ENCODE data around the gene MND1.
"Not testable (repeated sequence)": the region's sequence is repeated elsewhere in the genome, so short reads cannot be mapped to it uniquely, and the experiment has no call there.

The MND1 gene

DNA sequence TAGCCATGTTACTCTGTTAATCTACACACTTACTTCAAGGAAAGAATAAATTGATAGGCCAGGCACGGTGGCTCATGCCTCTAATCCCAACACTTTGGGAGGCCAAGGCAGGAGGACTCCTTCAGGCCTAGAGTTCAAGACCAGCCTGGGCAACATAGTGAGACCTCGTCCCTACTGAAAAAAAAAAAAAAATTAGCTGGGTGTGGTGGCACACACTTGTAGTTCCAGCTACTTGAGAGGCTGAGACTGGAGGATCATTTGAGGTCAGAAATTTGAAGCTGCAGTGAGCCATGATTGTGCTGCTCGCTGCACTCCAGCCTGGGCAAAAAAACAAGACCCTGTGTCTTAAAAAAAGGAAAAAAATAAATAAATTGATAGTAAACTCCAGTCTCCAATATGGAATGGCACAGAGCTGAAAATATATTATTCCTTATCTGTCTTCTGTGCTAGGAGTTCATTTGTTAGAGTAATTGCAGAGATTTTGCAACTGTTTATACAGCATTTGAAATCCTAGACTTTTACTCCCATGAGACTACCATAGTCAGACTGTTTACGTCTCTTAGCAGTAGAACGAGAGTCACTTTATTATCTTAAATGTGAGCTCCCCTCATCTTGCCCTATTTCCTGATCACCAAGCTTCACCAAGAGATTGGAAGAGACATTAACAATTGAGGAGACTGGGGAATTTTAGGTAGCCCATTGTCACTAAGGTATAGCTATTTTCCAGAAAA is 102.9 kb downstream of the MND1 start:
- no peak for DNase-seq

DNA sequence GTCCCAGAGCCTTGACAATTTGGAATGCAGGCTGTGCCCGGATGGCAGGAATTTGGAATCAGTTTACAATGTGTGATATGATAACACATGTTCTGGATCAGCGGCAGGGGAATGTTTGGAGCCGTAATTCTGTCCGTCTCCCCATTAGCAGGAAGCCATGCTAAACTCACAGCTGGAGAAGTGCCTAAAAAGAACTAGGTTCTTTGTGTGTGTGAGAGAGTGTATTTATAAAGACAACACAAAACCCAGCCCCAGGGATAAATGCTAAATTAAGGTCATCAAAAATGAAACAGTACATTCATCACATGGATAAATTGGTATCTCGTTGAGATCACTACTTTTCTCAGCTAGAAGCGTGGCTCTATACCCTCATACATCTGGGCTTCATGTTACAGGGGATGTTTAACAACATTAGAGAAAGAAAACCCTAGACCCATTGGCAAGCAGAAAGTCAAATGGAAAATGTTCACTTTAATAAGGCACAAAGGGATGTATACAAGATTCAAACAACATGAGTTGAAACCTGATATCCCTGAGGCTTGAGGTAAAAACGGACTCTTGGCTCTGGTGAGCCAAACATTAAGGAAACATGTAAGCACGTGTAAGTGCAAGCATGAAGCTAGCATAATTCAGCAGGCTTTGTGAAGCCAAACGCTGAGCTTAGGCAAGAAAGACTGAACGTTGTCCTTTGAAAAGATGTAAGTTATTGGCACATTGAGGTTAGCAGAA is 103.7 kb downstream of the MND1 start:
- no peak for DNase-seq

DNA sequence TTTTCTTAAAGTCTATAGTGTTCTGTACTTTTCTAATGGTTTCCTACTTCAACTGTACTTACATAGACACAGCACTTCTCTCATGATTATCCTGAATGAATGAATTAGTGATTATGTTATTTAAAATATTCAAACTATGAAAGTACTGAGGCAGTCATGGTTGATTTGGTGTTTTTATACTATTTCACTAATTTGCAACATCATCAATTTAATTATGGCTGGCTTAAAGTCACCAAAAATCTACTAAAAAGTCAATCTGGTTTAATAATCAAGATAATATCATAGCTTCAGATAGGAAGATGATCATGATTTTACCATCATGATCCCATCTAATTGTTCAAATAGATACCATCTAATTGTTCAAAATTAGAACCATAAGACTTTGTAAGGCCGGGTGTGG is 104.8 kb downstream of the MND1 start:
- DNase-seq: no peak

DNA sequence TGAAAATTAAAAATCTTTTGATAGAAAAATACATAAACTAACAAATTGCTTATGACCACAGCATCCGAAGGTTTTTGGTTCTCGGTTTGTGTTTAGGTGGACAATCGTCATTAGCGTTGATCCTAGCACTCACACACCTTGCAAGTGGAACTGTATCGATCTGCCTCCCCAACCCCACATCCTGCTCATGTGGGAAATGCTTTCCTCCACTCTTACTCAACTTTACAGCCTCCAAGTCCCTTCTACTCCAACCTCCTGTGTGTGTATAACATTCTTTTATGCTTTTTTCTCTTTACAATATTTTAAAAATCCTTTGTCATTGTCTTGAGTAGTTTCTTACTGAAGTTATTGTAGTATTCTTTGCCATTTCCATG is 106.0 kb downstream of the MND1 start:
- DNase-seq: no peak

DNA sequence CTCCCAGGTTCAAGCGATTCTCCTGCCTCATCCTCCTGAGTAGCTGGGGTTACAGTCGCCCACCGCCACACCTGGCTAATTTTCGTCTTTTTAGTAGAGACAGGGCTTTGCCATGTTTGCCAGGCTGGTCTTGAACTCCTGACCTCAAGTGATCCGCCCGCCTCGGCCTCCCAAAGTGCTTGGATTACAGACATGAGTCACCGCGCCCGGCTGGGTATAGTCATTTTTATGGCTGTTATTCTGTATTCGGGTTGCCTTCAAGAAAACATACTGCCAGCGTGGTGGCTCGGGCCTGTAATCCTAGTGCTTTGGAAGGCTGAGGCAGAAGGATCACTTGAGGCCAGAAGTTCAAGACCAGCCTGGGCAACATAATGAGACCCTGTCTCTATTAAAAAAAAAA is 106.7 kb downstream of the MND1 start:
- DNase-seq: not testable (repeated sequence)

DNA sequence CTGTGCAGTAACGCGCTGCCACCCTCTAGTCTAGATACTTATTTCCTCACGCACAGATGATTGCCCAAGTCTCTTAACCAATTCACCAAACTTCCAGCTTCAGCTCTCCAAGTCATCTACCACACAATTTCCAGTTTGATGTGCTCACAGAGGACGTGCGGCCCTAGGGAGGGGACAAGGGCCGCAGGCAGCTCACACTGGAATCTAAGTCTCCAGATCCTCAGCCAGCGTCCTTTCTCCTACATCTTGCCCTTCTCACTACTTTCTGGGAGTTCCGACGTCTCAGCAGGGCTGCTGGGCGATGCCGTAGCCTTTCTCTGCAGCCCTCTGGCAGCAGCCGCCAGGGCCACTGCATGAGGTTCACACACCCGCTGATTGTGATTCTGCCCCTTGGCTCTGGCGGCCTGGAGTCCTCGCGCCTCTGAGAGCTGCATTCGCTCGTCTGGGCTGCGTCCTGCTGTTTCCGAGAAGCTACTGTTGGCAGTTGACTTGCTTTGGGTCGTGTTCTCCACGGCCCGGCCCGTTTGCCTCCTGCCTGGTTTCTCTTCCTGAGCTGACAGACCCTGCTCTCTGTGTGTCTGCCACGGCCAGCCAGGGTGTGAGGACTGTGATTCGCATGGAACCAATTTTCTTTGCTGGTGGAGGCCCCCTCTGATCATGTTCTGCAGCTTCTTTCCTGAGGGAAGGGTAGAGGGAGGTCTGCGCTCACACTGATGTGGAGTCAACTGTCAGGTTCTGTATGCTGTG is 107.6 kb downstream of the MND1 start:
- no peak for DNase-seq

DNA sequence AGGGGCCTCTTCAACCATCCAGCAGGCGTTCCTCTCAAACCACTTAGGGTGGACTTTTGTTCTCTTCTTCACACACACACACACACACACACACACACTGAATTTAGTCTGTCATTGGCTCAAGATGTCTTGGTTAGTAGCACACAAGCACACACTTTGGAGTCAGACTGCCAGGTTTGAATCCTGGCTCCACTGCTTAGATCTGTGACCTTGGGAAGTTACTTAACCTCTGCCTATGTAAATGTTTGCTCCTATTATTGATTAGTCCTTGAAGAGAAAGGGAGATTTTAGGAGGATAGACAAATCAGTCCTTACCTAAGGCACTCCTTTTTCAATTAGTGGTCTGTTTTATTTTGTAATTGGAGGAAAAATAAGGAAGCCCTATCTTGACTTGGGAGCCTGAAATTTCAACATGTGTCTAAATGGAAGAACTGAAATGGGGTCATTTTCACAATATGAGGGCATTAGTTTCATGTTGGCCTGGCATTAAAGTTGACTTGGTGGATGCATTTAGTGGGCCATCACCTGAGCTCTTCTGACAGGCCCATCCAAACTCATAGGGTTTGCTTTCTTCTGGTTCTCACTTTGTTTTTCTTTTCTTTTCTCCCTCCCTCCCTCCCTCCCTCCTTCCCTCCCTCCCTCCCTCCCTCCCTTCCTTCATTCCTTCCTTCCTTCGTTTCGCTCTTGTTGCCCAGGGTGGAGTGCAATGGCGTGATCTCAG is 108.3 kb downstream of the MND1 start:
- DNase-seq: no peak

DNA sequence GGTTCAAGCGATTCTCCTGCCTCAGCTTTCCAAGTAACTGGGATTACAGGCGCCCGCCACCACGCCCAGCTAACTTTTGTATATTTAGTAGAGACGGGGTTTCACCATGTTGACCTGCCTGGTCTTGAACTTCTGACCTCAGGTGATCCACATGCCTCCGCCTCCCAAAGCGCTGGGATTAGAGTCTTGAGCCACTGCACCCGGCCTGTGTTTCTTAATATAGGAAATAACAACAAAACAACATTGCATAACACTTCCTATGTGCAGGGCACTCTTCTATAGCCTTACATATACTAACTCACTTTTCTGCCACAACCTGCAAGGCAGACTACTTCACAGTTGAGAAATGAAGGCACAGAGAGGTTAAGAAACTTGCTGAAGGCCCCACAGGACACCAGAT is 108.9 kb downstream of the MND1 start:
- no peak for DNase-seq

DNA sequence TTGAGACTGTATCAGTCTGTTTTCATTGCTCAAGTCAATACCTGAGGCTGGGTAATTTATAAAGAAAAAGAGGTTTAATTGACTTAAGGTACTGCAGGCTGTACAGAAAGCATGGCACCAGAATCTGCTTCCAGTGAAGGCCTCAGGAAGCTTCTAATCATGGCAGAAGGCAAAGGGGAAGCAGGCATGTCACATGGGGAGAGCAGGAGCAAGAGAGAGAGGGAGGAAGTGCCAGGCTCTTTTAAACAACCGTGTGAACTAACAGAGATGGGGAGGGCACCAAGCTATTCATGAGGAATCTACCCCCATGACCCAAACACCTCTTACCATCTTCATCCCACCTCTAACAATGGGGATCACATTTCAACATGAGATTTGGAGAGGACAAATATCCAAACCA is 114.5 kb downstream of the MND1 start:
- DNase-seq: no peak

DNA sequence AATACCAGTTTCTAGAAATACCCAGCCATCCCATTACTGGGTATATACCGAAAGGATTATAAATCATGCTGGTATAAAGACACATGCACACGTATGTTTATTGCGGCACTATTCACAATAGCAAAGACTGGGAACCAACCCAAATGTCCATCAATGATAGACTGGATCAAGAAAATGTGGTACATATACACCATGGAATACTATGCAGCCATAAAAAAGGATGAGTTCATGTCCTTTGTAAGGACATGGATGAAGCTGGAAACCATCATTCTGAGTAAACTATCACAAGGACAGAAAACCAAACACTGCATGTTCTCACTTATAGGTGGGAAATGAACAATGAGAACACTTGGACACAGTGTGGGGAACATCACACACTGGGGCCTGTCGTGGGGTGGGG is 117.1 kb downstream of the MND1 start:
- not testable (repeated sequence) for DNase-seq

DNA sequence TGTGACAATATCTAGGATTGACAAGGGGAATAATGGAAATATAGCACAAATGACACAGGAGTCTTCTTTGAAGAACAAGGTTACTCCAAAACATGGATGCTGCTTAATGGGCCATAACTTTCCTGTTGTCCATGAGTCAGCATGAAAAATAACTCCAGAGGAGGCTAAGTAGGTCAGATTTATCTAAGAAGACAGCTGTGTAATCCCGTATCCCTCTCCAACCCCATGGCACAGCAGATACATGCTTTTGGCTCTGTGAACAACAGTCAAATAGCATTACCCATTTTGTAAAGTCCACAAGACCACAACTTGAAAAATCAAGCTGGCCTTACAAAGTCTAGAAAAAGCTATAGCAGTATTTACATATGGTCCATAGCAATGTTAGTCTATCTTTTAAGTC is 119.6 kb downstream of the MND1 start:
- DNase-seq: no peak

All from GOT3 (cell line).